Measurements from ENCODE around the gene KIAA1755.

DNA sequence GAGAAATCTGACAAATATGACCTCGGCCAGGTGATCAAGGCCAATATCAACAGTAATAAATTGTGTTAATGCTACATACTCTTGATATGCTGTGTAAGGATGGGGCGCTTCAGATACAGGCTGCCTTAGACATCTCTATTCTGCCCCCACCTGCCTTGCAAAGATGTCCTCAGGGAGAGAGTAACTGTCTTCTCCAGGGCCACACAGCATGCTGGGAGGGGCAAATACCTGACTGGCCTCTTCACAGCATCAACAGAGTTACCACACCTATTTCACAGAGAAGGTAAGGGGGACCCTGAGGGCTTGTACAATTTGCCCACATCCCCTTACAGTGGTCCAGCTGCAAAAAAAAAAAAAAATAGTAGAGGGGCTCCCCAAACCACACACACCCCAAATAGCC is 17.2 kb upstream of the KIAA1755 start:
- TF ChIP-seq TBL1XR1 (IDR thresholded peaks at IDR 0.05; ENCODE audit: low read depth, low read length) (no peak), ZNF207 (IDR thresholded peaks at IDR 0.05; ENCODE audit: borderline replicate concordance) (no peak), FOXK2 (IDR thresholded peaks at IDR 0.05) (no peak), RFX5 (IDR thresholded peaks at IDR 0.05; ENCODE audit: low read depth, low read length) (no peak), ESRRA (IDR thresholded peaks at IDR 0.05; ENCODE audit: low read length) (no peak), ASH2L (IDR thresholded peaks at IDR 0.05; ENCODE audit: borderline replicate concordance, low read depth) (no peak), HDAC2 (IDR thresholded peaks at IDR 0.05) (no peak)
- TF ChIP-seq, protein P1, sequence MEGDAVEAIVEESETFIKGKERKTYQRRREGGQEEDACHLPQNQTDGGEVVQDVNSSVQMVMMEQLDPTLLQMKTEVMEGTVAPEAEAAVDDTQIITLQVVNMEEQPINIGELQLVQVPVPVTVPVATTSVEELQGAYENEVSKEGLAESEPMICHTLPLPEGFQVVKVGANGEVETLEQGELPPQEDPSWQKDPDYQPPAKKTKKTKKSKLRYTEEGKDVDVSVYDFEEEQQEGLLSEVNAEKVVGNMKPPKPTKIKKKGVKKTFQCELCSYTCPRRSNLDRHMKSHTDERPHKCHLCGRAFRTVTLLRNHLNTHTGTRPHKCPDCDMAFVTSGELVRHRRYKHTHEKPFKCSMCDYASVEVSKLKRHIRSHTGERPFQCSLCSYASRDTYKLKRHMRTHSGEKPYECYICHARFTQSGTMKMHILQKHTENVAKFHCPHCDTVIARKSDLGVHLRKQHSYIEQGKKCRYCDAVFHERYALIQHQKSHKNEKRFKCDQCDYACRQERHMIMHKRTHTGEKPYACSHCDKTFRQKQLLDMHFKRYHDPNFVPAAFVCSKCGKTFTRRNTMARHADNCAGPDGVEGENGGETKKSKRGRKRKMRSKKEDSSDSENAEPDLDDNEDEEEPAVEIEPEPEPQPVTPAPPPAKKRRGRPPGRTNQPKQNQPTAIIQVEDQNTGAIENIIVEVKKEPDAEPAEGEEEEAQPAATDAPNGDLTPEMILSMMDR (IDR thresholded peaks at IDR 0.05 in 2 of 3, conservative IDR thresholded peaks at IDR 0.05 in 1 of 3; ENCODE audit: control insufficient read depth in 2 of 3, extremely low read depth in 1 of 3, insufficient read depth in 1 of 3, low read depth in 3 of 3, low read length in 3 of 3), result no peak
- TF ChIP-seq, protein P2, sequence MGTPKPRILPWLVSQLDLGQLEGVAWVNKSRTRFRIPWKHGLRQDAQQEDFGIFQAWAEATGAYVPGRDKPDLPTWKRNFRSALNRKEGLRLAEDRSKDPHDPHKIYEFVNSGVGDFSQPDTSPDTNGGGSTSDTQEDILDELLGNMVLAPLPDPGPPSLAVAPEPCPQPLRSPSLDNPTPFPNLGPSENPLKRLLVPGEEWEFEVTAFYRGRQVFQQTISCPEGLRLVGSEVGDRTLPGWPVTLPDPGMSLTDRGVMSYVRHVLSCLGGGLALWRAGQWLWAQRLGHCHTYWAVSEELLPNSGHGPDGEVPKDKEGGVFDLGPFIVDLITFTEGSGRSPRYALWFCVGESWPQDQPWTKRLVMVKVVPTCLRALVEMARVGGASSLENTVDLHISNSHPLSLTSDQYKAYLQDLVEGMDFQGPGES (IDR thresholded peaks at IDR 0.05), result no peak

All from GM12878 (cell line).